NOMO-1 treated with dmso at 0.1 percent for 144 hours (cell line): ENCODE measurements around the gene TSEN2.
A peak's percentile ranks its signal among the peaks of the same experiment; 100 is the strongest.

Source experiments
- DNase-seq: peaks from one replicate; lab custom pipeline; 2025; ENCODE audit not compliant: unreplicated experiment; lab: John Stamatoyannopoulos, UW

TSEN2 gene

DNA sequence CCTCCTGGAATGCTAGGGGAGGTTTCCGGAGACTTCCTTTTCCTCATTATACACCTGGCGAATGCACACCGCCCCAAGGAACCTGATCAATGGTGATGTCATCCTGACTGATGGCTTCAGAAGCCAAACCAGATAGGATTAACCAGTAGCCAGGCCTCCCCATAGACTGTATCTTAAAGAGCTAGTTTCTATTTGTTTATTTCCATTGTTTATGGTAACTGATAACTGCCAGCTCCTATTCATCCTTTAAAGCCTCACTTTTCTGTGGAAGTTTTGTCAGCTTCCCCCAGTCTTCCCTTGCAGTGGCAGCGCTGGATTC is 61.2 kb downstream of the TSEN2 start, which contains the start of gene MKRN2OS:
Gene MKRN2OS, minus strand, starts transcription at position 27 of the 319 bp plus-strand sequence. CDS start 35 bp downstream, outside the sequence.
- no peak for DNase-seq

DNA sequence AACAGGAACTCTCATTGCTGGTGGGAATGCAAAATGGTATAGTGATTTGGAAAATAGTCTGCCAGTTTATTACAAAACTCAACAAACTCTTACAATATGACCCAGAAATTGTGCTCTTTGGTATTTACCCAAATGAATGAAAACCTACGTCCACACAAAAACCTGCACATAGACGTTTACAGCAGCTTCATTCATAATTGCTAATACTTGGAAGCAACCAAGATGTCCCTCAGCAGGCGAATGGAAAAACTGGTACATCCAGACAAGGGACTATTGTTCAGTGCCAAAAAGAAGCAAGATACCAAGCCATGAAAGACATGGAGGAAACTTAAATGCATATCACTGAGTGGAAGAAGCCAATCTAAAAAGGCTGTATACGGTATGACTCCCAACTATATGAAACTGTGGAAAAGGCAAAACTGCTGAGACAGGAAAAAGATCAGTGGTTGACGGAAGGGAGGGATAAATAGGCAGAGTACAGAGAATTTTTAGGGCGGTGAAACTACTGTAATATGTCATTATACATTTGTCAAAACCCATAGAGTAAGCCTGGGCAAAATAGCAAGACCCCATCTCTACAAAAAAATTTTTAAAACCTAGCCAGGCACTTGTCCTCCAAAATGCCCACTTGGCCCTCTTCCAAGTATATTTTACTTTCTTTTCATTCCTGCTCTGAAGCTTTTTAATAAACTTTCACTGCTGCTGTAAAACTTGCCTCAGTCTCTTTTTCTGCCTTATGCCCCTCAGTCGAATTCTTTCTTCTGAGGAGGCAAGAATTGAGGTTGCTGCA is 65.9 kb downstream of the TSEN2 start:
- DNase-seq, result no peak

DNA sequence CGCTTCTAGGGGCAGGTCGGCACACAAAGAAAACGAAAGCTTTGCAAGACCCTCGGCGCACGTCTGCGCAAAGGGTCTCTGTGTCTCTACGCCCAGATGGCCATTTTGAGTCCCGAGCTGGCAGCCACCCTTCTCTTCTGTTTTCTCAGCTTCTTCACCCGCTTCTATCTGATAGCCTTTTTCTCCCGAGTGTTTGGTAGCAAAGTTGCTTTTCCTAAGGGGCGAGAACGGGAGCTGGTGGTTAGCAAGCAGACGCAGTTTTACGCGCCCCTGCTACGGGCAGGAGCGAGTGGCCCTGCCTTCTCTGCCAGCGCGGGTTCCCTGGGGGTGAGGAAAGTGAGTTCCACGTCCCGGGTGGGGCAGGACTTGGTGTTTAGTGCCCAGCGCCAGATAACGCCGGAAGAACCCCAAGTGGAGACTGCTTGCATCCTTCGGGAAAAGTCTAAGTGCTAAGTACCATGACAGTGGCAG is 69.7 kb downstream of the TSEN2 start:
- DNase-seq, result no peak

DNA sequence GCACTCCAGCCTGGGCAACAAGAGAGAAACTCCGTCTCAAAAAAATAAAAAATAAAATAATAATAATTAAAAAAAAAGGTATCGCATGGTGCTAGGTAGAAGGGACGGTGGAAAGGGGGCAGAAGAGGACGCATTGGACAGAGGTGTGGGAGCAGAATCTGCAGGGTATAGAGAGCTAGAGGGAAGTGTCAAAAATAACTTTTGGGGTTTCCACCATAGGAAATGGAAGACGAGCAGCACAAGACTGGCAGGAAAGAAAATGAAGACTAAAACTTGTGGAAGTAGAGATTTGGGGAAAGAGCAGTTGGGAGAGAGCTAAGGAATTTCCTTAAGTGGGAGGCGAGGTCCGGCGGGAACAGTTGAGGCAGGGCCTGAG is 72.0 kb downstream of the TSEN2 start:
- DNase-seq, result no peak

DNA sequence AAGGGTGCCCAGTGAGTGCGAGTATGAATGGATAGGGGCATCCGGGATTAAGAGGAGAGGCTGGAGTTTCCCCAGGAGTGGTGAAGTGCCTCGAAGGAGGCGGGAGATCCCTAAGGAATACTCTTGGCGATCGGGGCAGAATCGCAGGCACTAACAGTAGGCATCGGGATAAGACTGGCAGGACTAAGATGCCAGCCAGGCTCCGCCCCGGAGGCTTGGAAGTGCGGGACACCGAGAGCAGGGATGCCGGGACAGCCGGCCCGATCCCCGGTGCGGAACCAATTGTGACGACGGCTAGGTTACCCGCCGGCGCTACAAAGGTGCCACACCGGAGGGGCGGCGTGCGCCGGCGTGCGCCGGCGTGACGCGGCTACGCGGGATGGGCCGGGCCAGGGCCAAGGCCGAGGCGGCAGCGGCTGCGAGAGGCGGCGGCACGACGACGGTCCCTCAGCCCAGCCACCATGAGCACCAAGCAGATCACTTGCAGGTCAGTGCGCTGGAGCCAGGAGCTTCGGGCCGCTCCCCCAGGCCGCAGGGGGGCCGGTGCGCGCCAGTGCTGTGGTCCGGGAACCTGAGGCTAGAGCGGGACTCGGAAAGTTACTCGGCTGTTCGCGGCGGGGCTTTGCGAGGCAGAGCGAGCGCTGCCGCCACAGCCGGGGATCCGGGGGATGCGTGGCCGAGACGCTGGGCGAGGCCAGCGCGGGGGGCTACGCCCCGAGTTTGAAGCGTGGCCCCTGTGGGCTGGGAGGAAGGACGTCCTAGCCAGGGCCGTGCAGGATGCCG is 72.6 kb downstream of the TSEN2 start, which contains the start of gene MKRN2:
Gene MKRN2, plus strand, starts transcription at position 398 of the 783 bp plus-strand sequence. Its CDS starts 64 bp downstream, at position 462.
- DNase-seq, result peak; percentile 71

DNA sequence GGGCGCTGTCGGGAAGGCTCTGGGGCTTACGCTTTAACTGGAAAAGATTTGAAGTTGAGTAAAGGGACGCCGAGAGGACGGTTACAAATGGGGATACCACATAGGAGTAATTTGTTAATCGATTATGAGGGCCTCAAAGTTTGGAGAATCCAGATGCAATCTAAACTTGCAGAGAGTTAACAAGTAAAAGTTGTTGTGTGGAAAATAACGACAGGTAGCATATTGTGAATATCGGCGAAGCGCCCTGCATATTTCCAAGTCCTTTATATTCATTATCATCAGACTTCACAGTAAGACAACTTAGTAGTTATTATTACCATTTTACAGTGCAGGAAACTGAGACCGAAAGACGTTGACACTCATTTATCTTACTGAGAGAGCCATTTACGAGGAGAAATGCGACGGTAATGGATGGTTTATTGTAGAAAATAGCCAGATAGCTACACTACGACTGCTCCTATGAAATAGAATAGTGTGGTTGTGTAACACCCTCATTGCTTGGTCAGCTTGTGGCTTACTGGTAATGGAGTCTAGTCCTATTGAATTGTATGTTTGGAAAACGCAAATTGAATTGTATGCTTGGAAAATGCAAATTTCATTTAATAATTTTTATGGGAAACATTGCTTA is 73.3 kb downstream of the TSEN2 start:
- DNase-seq, result no peak

DNA sequence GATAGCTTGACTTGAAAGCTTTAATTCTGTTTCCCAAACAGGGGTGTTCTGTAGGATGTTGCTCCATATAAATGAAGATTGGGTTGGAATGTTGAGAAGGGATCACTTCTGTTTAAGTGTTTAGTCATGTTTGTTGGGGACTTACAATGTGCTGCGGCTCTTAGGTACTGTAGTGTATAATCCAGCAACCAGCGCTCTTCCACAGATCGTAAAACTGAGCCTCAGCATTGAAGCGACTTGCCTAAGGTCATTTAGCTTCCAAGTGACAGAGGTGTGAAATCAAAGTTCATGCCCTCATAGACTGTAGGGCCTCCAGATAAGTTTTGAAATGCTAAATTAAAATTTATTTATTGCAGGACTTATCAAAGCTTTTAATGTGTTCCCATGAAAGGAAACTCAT is 74.4 kb downstream of the TSEN2 start:
- DNase-seq, result no peak

DNA sequence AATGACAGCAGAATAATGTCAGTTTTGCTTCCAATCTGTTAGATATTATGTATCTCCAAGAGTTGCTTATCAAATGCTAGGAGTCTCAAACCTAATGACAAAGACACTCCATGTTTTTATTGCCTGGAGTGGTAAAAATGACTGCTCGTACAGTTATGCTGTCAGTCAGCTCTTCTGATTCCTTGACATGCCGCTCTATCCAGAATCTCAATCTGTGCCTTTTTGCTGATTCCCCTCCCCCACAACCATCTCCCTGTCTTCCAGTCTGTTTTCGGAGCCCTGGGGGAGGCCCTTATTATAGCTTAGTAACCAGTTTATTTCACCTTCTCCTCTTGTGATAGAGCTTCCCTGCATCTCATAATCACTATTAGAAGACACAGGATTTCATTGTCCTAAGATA is 75.2 kb downstream of the TSEN2 start:
- no peak for DNase-seq

DNA sequence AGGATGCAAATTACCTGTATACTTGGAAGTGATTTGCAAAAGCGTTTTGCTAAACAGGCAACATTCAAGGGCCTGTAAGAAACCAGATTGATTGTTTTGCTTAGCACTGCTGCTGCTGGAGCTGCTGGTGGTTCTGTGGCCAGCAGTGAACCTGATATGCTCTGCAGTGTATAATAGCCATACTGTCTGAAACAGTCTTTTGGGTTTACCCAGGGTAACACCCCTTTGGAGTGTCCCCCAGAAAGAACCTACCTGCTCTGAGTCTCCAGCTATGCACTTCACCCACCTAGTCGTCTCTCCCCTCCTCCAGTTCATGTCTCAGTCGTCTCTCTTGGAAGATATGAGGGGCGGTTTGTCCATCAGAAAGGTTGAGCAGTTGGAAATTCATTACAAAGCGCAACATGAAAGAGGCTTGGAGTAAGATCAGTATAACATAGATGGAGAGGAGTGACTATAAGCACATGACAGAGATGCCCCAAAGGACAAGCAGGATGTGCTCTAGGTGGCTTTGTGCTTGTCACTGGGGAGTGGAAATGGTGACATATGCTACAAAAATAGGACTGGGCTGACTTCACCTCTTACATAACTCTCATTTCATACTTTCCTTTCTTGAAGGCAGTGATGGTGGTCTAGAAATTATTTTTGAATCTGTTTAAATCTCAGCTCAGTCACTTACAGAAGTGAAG is 76.4 kb downstream of the TSEN2 start:
- DNase-seq, result no peak

DNA sequence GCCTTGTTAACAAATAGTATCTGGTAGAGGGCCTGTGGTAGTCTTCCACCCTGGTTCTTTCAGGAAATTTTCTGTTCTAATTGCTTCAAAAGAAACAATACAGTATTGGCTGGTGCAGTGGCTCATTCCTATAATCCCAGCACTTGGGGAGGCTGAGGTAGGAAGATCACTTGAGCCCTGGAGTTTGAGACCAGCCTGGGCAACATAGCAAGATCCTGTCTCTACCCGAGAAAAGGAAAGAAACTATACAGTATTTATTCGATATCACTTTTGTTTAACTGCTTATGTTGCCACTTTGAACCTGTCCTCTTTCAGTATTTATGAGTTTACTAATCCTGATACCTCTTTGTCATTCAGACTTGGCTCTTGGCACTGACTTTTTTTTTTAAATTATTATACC is 77.1 kb downstream of the TSEN2 start:
- DNase-seq, result no peak

DNA sequence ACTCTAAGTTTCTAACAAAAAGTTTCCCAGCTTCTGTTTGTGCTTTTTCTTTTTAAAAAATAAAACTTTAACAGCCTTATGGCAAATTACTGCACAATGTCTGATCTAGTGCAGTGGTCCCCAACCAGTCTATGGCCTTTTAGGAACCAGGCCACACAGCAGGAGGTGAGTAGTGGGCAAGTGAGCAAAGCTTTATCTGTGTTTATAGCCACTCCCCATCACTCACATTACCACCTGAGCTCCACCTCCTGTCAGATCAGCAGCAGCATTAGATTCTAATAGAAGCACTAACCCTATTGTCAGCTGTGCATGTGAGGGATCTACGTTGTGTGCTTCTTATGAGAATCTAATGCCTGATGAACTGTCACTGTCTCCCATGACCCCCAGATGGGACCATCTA is 78.2 kb downstream of the TSEN2 start:
- no peak for DNase-seq

DNA sequence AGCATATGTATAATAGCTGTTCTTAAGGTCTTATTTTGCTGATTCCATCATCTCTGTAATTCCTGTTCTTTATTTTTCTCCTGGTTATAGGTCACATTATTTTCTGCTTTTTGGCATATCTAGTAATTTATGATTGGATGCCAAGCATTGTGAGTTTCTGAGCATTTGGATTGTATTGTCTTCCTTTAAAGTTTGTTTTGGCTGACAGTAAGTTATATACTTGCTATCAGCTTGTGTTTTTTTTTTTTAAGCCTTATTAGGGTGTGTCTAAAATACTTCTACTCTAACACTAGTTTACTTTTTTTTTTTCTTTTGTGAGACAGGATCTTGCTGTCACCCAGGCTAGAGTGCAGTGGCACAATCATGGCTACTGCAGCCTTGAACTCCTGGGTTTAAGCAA is 82.7 kb downstream of the TSEN2 start:
- no peak for DNase-seq

DNA sequence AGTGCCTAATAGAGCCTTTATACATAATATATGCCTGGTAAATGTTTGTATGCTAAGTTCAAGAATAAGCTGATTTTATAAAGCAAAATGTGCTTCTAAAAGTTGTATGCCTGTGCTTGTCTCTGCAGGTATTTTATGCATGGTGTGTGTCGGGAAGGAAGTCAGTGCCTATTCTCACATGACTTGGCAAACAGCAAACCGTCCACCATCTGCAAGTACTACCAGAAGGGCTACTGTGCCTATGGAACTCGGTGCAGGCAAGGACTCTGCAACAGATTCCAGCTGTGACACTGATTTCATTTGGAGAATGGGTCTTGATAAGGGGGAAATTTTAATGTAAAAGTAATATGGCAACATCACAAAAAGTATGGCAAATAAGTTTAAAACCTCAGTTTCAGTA is 84.5 kb downstream of the TSEN2 start:
- no peak for DNase-seq

DNA sequence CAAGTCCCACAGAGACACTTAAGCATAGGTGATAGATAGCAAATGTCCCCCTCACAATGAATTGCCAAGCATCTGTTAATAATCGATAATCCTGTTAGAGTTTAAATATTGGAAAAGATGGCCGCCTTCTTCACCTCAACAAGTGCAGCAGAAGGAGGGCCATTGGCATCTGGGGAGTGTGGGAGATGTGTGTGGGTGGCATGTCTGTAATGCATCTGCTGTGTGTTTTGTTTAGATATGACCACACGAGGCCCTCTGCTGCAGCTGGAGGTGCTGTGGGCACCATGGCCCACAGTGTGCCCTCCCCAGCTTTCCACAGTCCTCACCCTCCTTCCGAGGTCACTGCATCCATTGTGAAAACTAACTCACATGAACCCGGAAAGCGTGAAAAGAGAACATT is 85.6 kb downstream of the TSEN2 start:
- no peak for DNase-seq

DNA sequence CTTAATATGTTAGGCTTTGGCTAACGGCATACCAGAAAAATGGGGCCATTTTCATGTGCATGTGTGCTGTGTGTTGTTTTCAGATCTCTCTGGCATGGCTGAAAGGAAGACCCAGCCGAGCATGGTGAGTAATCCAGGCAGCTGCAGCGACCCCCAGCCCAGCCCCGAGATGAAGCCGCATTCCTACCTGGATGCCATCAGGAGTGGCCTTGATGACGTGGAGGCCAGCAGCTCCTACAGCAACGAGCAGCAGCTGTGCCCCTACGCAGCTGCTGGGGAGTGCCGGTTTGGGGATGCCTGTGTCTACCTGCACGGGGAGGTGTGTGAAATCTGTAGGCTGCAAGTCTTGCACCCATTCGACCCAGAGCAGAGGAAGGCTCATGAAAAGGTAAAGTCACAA is 87.7 kb downstream of the TSEN2 start:
- no peak for DNase-seq

DNA sequence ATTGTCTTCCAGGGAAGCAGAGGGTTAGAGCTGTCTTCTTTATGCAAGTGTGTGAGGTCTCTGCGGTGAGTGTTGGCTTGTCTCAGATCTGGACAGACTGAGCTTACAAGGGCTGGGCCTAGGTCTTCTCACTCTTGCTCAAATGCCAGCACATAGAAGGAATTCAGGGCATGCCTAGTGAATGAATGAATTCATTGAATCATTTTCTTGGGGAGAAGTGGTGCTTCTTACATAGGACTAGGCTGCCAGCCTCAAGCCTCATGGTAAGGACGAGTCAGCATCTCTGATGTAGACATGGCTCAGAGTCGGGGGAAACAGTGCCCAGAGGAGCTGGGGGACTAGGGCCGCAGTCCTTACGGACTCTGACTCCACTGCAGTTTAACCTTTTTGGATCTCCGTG is 89.9 kb downstream of the TSEN2 start:
- no peak for DNase-seq

DNA sequence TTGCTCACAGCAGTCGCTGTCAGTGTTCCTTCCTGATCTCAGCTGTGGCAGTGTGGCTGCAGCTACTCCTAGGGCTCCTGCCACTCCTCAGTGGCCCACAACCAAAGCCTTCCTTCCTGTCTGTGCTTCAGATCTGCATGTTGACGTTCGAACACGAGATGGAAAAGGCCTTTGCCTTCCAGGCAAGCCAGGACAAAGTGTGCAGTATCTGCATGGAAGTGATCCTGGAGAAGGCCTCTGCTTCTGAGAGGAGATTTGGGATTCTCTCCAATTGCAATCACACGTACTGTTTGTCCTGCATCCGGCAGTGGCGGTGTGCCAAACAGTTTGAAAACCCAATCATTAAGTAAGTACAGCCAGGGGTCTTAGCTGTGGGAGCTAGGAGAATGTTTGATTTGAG is 90.4 kb downstream of the TSEN2 start:
- no peak for DNase-seq

DNA sequence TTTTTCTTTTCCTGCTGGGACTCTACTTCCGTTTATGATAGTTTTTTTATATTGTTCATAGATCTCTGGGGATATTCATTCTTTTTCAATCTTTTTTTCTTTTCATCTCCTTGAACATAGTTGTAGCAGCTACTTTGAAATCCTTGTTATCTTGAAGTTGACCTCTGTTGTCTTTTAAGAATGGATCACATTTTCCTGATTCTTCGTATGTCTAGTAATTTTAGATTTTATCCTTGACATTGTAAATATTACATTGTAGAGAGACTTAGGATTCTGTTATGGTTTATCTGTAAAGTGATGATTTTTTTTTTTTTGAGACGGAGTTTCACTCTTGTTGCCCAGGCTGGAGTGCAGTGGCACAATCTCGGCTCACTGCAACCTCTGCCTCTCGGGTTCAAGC is 93.1 kb downstream of the TSEN2 start:
- DNase-seq, result no peak

DNA sequence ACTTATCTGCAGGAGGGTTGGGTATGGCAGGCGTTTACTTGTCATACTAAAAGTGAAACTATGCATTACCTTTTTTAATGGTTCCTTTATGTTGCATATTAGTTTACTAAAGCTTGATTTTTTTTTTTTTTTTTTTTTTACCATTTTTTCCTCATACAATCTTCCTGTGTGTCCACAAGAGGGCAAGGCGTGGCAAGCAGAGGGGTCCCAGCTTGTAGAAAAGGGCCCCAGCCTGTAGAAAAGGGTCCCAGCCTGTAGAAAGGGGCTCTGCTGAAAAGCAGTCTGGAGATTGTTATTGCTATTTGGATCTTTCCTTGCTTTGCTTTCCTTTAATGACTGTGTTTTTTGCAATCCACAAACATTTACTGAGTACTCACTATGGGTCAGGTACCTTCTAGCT is 94.5 kb downstream of the TSEN2 start:
- DNase-seq, result no peak

DNA sequence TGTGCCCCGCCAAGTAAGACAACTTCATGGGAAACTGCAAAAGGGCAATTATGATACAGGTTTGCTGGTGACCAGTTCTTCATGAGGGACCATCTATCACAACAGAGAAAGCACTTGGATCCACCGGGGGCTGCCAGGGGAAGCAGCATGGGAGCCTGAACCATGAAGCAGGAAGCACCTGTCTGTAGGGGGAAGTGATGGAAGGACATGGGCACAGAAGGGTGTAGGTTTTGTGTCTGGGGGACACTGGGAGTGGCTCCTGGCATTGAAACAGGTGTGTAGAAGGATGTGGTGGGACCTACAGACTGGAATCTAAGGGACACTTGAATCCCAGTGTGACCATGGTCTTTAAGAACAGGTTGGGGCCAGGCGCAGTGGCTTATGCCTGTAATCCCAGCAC is 95.2 kb downstream of the TSEN2 start:
- no peak for DNase-seq

DNA sequence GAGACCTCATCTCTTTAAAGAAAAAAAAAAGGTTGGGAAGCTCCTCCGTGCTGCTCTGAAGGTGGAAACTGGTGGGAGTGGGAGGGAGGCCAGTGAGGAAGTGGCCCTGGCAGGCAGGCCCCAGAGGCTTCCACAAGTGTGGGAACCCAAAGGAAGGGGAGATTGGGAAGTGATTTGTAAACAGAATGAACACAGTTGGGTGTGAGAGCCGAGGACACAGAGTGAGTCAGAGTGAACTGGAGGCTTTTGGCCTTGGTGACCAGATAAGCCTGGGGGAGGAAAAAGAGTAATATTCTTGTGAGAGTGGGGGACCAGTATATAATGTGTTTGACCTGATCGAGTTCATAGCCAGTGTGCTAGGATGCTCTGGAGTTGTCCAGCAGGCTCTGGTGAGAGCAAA is 95.6 kb downstream of the TSEN2 start:
- no peak for DNase-seq
